ENCODE data around the gene BLNK. TPM values are rescaled to one million over a fixed set of nuclear protein-coding genes. Genes with fewer than 3 reads are reported as not detected.

BLNK gene
- total and polyA plus RNA-seq, 2 of the 13 experiments (the other 11 are each of a cell fraction or from before 2014, with no cell fraction given) = not detected

- peak; percentile 40 for TF ChIP-seq ZNF687 (CRISPR knock-in tag; IDR thresholded peaks at IDR 0.05)
- TF ChIP-seq TERF1 (CRISPR knock-in tag; IDR thresholded peaks at IDR 0.05) = no peak
- TF ChIP-seq AHDC1 (CRISPR knock-in tag; IDR thresholded peaks at IDR 0.05; ENCODE audit: borderline replicate concordance) = no peak
- TF ChIP-seq PRDM4 (CRISPR knock-in tag; IDR thresholded peaks at IDR 0.05; ENCODE audit: borderline replicate concordance) = no peak
- no peak for TF ChIP-seq ZBTB34 (CRISPR knock-in tag; IDR thresholded peaks at IDR 0.05)
- no peak for TF ChIP-seq MTF2 (CRISPR knock-in tag; IDR thresholded peaks at IDR 0.05; ENCODE audit: borderline replicate concordance)
These were observed 41.8 kb downstream of the BLNK start (continued) for GRCh38 chr10:96229568-96230030.
